Measurements from ENCODE around the gene HACD1.
A peak's percentile ranks its signal among the peaks of the same experiment; 100 is the strongest.

HACD1 gene, protein sequence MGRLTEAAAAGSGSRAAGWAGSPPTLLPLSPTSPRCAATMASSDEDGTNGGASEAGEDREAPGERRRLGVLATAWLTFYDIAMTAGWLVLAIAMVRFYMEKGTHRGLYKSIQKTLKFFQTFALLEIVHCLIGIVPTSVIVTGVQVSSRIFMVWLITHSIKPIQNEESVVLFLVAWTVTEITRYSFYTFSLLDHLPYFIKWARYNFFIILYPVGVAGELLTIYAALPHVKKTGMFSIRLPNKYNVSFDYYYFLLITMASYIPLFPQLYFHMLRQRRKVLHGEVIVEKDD

GRCh38 chr10:17617031-17617911 is at the start of gene HACD1:
Gene HACD1 (minus strand): TSS chr10:17617374. CDS start chr10:17617339, 35 bp downstream.
- peak; percentile 36 to 49 for DNase-seq (ENCODE audit: low read depth in 2 of 2)

GRCh38 chr10:17665747-17666146 is 48.6 kb upstream of the HACD1 start:
- no peak for DNase-seq (ENCODE audit: low read depth in 2 of 2)

DNA sequence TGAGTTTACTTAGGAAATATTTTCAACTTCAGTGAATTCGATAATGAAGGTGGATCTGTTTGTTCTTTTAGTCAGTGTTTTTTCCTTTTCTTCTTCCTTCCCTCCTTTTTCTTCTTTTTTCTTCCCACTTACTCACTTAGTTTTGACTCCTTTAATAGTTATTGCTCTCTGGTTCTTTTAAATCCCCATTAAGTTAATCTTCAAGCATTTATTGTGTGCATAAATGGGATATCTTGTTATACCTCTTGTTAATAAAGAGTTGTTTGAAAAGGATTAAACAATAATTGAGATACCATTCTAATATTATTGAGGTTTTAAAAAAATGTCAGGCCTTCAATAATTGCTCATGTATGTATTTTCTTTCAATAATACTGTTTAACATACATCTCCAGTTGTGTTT is 46.3 kb upstream of the HACD1 start:
- no peak for DNase-seq (ENCODE audit: low read depth in 2 of 2)

DNA sequence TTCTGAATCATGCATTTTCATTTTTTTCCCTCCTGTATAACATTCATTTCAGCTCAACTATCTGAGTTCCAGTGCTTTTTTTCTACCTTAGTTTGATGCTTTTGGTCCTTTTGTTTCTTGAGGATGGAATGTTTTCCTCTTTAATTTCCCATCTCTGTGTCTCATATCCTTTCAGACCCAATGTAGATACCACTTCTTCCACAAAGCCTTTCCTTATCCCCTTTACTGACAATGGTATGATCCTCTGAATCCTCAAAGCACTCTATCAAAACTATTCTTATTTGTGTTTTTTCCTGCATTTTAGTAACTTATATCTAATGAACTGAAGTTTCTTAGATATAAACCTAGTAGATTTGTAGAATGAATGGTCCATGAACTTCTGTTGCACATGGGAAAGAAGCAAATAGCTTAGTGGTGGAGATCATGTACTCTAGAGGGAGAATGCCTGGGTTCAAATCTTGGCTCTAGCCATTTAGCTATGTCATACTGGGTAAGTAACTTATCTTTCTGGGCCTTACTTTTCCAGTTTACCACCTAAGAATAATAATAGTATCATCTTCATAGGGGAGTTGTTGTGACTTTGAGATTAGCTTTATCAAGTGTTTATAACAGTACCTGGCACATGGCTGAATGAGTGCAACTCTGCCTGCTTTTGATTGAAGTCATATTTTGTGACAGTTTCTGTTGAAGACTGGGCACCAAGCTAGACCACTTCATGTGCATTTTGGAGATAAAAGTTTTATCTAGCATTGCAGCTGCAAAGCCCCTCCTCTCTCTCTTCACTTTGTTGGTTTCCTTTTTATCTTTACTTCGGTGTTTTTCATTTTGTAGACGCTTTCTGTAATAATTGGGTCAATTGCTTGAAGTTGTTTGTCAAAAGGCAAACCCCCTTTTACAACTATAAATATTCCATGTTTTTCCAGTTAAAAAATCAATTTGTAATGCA is 45.3 kb upstream of the HACD1 start:
- DNase-seq (ENCODE audit: low read depth in 2 of 2) = no peak

- DNase-seq (ENCODE audit: low read depth in 2 of 2) = no peak
Observed at GRCh38 chr10:17661510-17661909, 44.3 kb upstream of the HACD1 start.

- no peak for DNase-seq (ENCODE audit: low read depth in 2 of 2)
Observed at GRCh38 chr10:17660921-17661320, 43.7 kb upstream of the HACD1 start.

GRCh38 chr10:17659365-17659764 is 42.2 kb upstream of the HACD1 start:
- DNase-seq (ENCODE audit: low read depth in 2 of 2) = no peak

- DNase-seq (ENCODE audit: low read depth in 2 of 2) = no peak
Observed at GRCh38 chr10:17657103-17657500, 39.9 kb upstream of the HACD1 start.

- DNase-seq (ENCODE audit: low read depth in 2 of 2) = no peak
Observed at GRCh38 chr10:17655567-17656146, 38.5 kb upstream of the HACD1 start.

- DNase-seq (ENCODE audit: low read depth in 2 of 2) = no peak
Observed at GRCh38 chr10:17655009-17655408, 37.8 kb upstream of the HACD1 start.

GRCh38 chr10:17652585-17652984 is 35.4 kb upstream of the HACD1 start:
- no peak for DNase-seq (ENCODE audit: low read depth in 2 of 2)

GRCh38 chr10:17651896-17652295 is 34.7 kb upstream of the HACD1 start:
- no peak for DNase-seq (ENCODE audit: low read depth in 2 of 2)

DNA sequence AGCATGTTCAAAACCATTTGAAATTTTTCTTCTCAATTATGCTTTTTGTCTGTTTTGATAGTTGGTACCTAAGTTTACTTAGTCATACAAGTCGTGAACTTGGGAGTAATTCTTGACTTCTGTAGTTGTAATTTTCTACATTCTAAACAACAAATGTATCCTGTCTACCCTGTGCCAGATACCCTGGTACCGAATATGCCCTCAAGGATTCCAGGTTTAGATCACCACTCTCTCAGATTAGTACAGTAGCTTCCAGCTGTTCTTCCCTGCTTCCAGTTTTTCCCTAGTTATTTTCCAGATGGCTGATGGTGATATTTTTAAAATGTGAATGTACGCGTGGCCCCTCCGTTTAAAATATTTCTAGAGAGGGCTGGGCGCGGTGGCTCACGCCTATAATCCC is 33.2 kb upstream of the HACD1 start:
- DNase-seq (ENCODE audit: low read depth in 2 of 2) = no peak

DNA sequence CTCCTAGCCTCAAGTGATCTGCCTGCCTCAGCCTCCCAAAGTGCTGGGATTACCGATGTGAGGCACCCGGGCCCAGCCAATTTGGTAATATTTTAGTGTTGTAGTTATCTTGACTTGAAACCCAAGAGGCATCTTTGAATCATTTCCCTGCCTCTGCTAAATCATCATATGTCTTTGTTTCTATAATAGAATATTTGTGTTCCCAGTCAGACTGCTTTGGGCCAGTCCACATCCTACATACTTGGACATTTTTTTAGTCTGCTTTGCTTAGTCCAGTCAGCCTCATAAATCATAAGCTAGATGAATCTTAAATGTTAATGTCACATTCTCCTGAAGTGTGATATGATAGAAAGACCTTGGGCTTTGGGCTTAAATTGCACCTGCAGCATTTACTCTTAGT is 32.7 kb upstream of the HACD1 start:
- no peak for DNase-seq (ENCODE audit: low read depth in 2 of 2)

GRCh38 chr10:17649052-17649451 is 31.9 kb upstream of the HACD1 start:
- no peak for DNase-seq (ENCODE audit: low read depth in 2 of 2)

DNA sequence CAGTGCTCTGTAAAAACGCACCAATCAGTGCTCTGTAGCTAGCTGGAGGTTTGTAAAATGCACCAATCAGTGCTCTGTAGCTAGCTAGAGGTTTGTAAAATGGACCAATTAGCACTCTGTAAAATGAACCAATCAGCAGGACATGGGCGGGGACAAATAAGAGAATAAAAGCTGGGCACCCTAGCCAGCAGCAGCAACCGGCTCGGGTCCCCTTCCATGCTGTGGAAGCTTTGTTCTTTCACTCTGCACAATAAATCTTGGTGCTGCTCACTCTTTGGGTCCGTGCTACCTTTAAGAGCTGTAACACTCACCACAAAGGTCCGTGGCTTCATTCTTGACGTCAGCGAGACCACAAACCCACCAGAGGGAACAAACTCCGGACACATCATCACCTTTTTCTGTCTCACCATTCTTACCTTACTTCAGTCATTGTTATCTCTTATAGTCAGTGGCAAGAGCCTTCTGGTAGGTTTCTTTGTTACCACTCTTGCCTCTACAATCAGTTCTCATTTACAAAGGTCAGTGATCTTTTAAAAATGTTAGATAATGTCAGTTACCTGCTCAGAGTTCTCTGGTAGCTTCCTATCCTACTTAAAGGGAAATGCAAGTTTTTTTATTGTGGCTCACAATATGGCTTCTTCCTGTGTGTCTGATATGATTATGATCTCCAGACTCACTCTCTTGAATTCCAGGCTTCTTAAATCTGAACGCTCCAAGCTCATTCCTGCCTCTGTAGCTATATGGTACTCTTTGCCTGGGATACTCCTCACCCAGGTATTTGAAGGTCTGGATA is 31.3 kb upstream of the HACD1 start:
- DNase-seq (ENCODE audit: low read depth in 2 of 2) = no peak

- DNase-seq (ENCODE audit: low read depth in 2 of 2) = no peak
Observed at GRCh38 chr10:17647326-17647725, 30.2 kb upstream of the HACD1 start.

DNA sequence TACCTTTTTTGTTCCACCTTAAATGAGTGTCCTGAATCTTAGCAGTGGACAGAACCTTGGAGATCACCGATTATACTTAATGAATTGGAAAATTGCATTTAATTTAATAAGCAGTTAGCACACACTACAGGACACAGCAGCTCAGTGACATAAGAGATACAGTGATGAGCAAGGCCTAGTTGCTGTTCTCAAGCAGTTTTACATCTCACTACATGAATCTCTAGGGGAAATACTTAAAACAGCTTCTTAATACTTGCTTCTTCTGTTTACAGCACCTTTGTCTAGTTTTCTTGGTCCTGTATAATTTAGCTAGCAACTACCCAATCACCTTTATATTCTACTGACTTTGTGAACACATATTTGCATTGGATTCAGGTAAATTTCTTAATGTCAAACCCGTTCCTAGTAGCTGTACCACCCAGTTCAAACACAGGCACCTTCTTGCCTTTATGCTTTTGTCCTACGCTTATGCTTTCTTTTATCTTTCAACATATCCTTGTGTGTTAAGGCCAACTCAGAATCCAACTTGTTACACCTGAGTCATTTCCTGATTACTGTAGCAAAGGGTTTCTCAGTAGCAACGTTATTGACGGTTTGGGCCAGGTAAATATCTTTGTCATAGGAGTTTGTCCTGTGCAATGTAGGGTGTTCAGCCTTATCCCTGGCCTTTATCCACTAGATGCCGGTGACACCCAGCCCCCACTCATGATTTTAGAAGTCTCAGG is 28.6 kb upstream of the HACD1 start:
- DNase-seq (ENCODE audit: low read depth in 2 of 2) = no peak

- no peak for DNase-seq (ENCODE audit: low read depth in 2 of 2)
Observed at GRCh38 chr10:17644485-17644943, 27.3 kb upstream of the HACD1 start.

All from stimulated activated CD4-positive, alpha-beta T cell treated with anti-CD3 and anti-CD28 coated beads, Interleukin-1b, Interleukin-23, amount 100 ng/mL, for 4 hours (primary cell).